ENCODE data around the gene ZNF699.
"Not testable (repeated sequence)": the region's sequence is repeated elsewhere in the genome, so short reads cannot be mapped to it uniquely, and the experiment has no call there.

ZNF699 gene

DNA sequence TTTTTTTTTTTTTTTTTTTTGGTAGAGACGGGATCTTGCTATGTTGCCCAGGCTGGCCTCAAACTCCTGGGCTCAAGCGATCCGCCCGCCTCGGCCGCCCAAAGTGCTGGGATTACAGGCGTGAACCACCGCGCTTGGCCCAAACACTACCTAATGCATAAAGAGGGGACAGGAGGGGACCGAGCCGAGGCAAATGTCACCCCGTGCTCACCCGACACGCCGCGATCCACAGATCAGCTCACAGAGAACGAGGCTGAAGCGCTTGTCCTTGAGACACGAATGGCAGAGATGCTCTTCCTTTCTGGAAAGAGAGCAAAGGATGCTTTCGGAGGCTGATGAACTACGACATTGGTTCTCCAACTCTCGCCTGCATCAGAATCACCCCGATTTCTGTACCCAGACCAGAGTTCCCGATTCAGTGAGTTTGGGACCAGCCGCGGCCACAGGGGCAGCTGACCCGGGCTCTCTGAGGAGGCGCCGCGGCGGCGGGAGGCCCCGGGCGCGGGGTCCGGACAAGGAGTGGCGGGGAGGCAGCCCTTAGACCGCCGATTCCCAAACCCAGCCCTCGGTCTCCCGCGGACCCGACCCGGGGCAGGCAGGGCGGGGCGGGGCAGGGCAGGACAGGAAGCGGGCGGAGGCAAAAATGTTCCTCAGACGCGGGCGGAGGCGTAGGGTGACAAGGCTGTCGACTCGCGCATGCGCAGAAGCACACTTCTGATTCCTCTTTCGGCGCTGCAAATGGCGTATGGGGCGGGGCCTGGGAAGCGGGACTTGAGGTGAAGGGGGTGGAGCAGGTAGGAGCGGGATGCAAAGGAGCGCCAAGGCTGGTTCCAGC is at the start of gene ZNF699:
Gene ZNF699, minus strand, starts transcription at position 700 of the 835 bp plus-strand sequence. CDS start 4,719 bp downstream, outside the sequence.
- DNase-seq: peak; percentile 93 to 98

DNA sequence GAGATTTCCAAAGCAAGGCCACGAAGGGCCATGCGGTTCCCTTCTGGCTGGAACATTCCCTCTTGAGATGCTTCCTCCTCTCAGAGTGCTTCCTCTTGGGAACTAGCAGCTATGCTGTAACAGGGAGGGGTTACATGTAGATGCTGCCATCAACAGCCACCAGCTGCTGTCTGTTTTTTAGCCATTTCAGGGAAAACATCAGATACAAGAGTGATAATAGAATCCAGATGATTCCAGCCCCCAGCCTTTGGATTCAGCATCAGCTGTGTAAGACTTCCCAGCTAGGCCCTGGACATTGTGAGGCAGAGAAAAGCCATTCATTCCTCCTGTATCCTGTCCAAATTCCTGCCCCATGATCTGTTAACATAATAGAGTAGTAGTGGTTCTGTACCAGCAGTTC is 45.0 kb upstream of the ZNF699 start:
- no peak for DNase-seq

DNA sequence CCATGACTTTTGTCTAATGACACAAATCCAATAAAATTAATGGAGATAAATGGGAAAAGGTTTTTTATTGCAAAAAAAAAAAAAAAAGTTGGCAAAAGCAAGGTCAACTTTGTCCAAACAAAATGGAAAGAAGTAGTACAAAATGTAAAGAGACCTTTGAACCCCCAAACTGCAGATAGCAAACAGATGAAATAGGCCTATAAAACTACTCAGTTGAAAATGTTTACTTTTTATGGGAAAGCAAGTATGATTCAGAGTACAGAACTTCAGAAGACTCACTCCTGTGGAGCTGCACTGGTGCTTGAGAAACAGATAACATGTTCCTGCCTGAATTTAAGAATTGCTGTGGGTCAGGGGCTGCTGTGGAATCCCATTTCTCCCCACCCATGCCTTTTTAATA is 43.4 kb upstream of the ZNF699 start:
- no peak for DNase-seq

DNA sequence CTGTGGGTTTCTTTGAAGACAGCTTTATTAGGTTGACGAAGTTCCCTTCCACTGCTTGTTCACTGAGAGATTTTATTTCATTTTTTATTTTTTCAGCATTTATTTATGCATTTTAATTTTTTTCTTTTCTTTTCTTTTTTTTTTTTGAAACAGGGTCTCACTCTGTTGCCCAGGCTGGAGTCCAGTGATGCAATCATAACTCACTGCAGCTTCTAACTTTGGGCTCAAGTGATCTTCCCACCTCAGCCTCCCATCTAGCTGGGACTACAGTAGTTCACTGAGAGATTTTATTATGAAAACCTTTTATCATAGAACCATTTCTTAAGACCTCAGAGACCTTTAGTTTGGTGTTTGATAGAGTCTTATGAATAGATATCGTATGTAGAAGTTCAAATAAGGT is 42.9 kb upstream of the ZNF699 start:
- no peak for DNase-seq

DNA sequence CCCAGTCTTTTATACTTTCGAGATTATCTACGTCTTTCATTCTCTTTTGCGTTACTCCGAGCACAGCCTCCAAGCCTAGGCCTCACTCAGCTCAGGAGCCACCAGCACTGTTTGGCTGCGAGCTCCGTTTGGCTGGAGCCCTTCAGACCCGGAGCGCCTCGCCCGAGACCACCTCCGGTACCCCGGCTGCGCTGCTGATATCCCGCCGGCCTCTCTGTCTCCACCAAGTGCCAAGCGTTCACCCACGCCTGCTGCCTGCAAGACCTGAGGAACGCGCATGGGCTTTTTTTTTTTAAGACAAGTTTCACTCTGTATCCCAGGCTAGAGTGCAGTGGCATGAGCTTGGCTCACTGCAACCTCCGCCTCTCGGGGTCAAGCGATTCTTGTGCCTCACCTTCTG is 39.0 kb upstream of the ZNF699 start:
- no peak for DNase-seq

DNA sequence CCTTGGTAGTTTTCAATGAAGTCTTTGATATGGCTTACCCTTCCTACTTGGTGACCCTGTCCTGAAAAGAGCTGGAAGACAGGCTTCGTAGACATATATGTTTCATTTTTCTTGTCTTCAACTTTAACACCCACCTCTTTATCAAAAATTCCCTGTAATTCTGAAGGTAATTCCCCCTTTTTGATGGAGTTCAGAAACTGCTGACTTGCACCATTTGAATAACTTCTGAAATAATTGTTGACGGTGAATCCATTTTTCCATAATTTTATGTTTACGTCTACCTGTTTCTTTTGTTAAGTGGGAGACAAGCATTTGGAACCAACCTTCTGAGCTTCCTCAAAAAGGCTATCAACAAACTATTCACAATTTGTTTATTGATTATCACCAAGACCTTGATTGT is 38.6 kb upstream of the ZNF699 start:
- no peak for DNase-seq

DNA sequence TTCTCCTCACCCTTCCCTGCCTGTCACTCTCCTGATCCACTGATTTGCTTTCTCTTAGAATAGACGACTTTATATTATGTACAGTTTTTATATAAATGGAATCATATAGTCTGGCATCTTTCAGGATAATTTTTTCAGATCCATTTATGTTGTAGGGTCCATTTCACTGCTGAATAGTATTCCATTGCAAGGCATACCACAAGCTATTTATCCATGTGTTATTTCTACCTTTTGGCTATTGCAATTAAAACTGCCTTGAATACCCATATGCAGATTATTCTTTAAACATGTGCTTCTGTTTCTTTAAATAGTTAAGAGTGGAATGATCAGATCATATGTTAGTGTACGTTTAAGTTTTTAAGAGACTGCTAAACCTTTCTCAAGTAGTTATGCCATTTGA is 35.4 kb upstream of the ZNF699 start:
- DNase-seq: no peak

DNA sequence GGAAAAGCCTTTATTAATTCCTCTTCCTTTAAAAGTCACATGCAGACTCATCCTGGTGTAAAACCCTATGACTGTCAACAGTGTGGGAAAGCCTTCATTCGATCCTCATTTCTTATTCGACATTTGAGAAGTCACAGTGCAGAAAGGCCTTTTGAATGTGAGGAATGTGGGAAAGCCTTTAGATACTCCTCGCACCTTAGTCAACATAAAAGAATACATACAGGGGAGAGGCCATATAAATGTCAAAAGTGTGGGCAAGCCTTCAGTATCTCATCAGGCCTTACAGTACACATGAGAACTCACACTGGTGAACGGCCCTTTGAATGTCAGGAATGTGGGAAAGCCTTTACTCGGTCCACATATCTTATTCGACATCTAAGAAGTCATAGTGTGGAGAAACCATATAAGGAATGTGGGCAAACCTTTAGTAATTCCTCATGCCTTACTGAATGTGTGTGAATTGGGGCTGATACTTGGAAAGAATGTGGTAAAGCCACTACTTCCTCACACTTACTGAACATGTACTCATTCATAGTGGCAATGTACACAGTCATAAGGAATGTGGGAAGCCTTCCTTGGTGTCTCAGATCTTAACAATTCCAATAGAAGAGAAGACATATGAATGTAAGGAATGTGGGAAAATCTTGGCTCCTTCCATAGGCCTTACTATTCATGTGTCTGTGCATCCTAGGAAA is 33.1 kb upstream of the ZNF699 start:
- no peak for DNase-seq

DNA sequence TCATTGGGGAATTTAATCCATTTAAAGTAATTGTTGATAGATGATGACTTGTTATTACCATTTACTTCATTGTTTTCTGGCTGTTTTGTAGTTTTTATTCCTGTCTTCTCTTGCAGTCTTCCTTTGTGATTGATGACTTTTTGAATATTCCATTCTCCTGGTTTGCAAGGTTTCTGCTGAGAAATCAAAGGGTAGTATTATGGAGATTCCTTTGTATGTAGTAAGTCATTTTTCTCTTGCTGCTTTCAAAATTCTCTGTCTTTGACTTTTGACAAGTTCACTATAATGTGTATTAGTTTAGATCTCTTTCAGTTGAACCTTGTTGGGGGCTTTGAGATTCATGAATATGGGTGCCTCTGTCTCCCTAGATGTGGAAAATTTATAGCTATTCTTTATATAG is 20.4 kb upstream of the ZNF699 start:
- DNase-seq: no peak

DNA sequence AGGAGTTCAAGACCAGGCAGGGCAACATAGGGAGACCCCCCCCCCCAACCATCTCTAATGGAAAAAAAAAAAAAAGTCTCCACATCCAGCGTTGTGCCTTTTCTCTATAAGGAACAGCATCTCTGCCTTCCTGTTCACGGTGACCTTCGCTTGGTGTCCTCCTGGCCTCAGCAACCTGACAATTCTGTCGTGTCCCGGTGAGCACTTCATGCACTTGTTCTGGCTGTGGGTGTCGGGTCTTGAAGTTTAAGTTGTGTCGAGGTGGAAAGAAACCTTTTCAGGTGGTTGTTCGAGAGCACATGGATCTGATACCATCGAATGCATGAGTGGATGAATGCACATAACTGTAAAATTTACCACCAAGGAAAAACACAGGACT is 14.9 kb upstream of the ZNF699 start:
- DNase-seq: no peak

DNA sequence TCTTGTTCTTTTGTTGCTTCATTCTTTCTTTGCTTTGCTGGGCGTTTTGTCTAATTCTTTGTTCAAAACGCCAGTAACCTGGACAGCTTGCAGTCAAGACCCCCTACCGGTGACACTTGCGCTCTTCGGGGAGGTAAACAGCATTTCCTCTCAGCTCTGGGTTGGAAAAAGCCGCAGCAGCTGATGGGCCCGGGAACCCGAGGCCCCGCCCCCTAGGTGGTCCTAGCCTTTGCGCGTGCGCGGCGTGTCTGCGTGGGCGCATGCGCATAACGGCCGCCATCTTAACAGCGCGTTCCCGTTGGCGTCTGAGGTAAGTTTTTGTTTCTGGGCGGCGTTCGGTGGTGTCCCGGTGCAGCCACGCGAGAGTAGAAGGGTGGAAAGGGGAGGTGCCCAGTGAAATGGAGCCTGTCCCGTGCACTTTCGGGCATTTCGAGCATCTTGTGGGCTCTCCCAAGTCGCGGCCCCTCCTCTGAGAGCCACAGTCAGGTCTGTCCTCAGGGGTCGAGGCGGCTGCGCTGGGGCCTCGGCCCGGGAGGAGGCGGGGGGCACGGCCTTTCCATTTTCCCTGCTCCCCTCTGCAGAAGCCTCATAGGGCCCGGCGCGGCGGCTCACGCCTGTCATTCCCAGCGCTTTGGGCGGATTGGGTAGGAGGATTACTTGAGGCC is 14.4 kb upstream of the ZNF699 start, which contains the start of gene ZNF559:
Gene ZNF559, plus strand, starts transcription at position 261 of the 665 bp plus-strand sequence. CDS start 14,371 bp downstream, outside the sequence.
- peak; percentile 81 to 92 for DNase-seq

DNA sequence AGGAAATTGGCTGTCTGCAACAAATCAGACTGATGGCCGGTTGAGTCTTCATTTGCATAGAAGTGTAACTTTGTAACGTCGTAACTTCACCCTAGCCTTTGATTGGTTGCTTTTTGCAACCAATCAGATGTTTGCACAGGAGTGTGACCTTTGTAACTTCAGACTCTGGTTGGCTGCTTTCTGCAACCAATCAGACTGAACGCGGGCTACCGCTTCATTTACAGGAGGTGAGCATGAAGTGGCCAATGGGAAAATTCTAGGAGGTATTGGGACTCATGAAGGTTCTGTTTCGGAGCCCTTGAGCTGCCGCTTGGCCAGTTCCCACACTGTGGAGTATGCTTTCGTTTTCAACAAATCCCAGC is 13.9 kb upstream of the ZNF699 start:
- DNase-seq: peak; percentile 24 to 69

DNA sequence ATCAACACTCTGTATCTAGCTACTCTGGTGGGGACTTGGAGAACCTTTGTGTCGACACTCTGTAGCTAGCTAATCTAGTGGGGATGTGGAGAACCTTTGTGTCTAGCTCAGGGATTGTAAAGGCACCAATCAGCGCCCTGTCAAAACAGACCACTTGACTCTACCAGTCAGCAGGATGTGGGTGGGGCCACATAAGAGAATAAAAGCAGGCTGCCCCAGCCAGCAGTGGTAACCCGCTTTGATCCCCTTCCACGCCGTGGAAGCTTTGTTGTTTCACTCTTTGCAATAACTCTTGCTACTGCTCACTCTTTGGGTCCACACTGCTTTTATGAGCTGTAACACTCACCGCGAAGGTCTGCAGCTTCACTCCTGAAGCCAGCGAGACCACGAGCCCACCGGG is 12.6 kb upstream of the ZNF699 start:
- DNase-seq: not testable (repeated sequence)

DNA sequence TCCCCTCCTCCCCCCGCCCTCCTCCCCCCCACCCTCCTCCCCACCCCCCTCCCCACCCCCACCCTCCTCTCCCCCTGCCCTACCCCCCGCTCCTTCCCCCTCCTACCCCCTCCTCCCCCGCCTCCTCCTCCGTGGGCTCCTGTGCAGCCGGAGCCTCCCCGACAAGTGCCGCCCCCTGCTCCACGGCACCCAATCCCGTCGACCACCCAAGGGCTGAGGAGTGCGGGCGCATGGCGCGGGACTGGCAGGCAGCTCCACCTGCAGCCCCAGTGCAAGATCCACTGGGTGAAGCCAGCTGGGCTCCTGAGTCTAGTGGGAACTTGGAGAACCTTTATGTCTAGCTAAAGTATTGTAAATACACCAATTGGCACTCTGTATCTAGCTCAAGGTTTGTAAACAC is 12.1 kb upstream of the ZNF699 start:
- not testable (repeated sequence) for DNase-seq

DNA sequence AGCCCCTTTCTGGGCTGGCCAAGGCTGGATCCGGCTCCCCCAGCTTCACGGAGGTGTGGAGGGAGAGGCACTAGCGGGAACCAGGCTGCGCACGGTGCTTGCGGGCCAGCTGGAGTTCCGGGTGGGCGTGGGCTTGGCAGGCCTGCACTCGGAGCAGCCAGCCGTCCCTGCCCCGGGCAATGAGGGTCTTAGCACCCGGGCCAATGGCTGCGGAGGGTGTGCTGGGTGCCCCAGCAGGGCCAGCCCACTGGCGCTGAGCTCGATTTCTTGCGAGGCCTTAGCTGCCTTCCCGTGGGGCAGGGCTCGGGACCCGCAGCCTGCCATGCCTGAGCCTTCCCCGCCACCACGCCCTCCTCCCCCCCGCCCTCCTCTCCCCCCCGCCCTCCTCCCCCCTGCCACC is 11.7 kb upstream of the ZNF699 start:
- no peak for DNase-seq

DNA sequence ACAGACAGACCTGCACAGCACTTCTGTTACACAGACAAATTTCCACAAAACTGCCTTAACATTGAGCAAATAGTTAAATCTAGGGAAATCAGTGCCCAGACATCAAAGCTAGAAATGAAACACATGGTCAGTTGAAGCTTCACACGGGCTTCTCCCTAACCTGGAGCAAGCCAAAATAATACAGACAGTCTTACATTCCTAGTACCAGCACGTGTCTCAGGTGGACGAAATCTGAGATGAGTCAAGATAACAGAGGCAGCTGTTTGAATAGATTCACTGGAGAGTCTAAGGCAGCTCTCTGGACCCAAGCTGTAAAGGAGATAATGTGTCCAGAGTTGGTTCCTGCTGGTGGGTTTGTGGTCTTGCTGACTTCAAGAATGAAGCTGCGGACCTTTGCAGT is 4.1 kb upstream of the ZNF699 start:
- DNase-seq: no peak

DNA sequence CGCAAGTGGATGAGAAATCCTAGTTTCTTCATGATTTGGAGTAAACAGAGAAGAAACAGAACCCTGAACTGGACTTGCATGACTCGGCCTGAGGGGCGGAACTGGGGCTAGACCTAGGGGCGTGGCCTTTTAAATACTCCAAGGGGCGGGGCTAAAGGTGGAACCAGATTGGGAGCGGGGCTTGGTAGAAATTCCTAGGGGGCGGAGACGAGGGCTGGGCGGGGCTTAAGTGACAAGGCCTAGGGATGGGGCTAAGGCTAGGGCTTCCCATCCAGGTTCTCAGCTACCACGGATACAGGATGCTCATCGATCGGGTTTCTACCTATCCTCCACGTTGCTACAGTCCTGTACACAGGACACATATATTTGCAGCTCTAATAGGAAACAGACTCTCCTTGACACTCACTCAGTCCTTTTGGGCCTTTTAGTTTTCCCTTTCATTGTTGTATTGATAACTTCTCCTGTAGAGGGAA is 372 bp upstream of the ZNF699 start:
- DNase-seq: peak; percentile 93 to 98

DNA sequence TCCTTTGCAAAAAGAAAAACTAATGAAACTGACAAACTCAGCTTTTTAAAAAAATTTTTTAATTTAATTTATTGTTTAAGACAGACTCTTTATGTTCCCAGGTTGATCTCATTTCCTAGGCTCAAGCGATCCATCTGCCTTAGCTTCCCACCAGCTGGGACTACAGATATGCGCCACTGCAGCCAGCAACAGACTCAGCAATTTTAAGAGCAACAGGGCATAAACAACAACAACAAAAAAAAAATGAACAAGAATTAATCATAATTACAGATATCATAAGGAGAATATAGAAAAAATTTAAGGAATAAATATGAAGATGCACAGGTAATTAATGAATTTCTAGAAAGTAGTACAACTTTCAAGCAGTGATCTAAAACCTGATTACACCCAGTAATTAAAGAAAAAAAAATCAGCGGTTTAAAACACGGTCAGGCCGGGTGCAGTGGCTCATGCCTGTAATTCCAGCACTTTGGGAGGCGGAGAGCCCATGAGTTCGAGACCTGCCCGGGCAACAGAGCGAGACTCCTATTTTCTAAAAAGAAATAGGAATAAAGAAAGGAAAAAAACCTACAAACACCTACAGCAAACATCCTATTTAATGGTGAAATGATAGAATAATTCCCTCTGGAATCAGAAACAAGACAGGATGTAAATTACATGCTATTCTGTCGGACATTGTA is 1.4 kb downstream of the ZNF699 start:
- no peak for DNase-seq

DNA sequence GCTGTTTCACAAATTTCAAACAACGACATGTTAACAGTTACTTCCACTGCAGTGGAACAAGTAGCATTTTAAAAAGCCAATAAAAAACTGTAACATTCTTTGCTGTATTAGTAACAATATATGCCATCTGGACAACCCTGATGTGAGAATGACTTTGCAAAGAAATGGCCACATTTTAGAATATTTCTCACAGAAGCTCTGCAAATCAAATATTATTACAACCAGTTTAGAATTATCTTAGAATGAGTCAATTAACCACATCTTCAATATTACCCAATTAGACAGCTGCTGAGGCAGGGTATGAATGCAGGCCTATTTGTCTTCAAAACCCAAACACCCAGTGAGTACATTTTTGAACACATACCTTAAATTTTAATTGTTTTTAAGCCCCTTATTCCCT is 3.2 kb downstream of the ZNF699 start:
- peak in 1 of 2 experiments; percentile 18 for DNase-seq

DNA sequence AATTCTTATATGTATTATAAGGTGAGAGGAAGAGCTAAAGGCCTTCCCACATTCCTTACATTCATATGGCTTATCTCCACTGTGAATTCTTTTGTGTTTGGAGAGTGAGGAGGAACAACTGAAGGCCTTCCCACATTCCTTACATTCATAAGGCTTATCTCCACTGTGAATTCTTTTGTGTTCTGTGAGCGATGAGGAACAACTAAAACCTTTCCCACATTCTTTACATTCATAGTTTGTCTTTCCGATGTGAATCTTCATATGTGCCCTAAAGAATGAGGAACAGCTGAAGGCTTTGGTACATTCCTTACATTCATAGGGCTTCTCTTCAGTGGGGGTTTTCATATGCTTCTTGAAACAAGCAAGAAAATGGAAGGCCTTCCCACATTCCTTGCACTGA is 13.3 kb downstream of the ZNF699 start:
- DNase-seq: no peak

DNA sequence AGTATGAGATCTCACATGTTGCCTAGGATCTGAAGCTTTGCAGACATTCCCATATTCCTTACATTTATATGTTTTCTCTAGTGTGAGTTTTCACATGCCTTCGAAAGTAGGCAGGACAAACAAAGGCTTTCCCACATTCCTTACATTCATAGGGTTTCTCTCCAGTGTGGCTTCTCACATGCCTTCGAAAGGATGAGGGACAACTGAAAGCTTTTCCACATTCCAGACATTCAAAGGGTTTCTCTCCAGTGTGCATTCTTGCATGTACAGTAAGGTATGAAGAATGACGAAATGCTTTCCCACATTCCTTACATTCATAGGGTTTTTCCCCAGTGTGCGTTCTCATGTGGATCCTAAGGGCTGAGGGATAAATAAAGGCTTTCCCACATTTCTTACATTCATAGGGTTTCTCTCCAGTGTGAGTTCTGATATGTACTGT is 14.2 kb downstream of the ZNF699 start:
- no peak for DNase-seq

DNA sequence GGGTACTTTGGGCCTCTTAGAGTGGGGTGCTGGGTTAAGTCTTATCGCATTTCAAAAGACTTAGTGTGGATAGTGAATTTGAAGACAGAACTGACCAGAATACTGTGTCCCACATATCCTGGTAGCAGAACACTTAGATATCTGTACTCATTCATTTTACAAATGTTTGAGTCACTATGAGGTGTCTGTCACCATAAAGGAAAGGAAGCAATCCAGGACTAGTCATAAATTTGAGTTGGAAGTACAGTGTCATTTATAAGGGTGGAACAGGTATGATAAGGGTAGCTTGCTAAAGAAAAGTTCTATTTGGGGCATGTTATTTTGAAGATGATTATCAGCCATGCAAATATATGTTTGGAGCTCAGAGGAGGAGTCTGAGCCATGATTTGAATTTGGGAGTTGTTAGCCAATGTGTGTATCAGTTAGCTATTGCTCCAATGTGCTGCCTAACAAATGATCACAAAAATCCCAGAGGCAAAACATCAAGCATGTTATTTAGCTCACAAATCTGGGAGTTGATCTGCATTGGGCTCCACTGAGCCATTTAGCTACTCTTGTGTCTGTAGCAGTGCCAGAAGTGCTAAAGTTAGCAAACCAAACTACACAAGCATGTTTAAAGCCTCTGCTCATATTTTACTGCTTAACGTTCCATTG is 20.3 kb downstream of the ZNF699 start:
- no peak for DNase-seq
